HEK293 (cell line): ENCODE measurements around the gene GALNT16.
A peak's percentile ranks its signal among the peaks of the same experiment; 100 is the strongest.

Source experiments
- CTCF ChIA-PET: fragments of 350-600 bp; formaldehyde crosslinking; extraction: SDS; loops from one replicate; lab custom pipeline; 2021; ENCODE audit warnings: antibody characterized with exemption; lab: Yijun Ruan, JAX
- POLR2A ChIA-PET: fragments of 300-600 bp; formaldehyde crosslinking; extraction: SDS; loops from one replicate; lab custom pipeline; 2020; ENCODE audit warnings: antibody characterized with exemption, inconsistent platforms; lab: Yijun Ruan, JAX
- H3K27ac ChIP-seq: fragments of 200-500 bp; sonication (Bioruptor generic); 2 replicates; pipeline ENCODE4 v1.5.1; 2014; ENCODE audit warnings: low read depth, low read length, control low read depth, inconsistent platforms; ENCODE audit errors: extremely low read depth
- H3K36me3 ChIP-seq, 2 experiments: fragments of 200-500 bp in 1 of 2; sonication (Bioruptor generic) in 1 of 2; 1 replicate in 1 of 2; 2 replicates in 1 of 2; pipeline ENCODE4 v1.5.1; 2014 to 2017; ENCODE audit warnings: inconsistent platforms in 2 of 2, low read length in 2 of 2; ENCODE audit not compliant: control insufficient read depth in 2 of 2, insufficient read depth in 1 of 2
- H3K4me1 ChIP-seq: fragments of 200-500 bp; sonication (Bioruptor generic); 2 replicates; pipeline ENCODE4 v1.5.1; 2014; ENCODE audit warnings: mild to moderate bottlenecking, low read length, inconsistent platforms; ENCODE audit not compliant: control insufficient read depth, insufficient read depth
- H3K4me3 ChIP-seq: 2 replicates; pipeline ENCODE4 v1.5.1; 2011; ENCODE audit warnings: low read depth, mild to moderate bottlenecking, control low read depth, low read length, moderate library complexity
- H3K9me3 ChIP-seq: fragments of 200-500 bp; sonication (Bioruptor generic); 2 replicates; pipeline ENCODE4 v1.5.1; 2014; ENCODE audit warnings: low read depth, low read length, inconsistent platforms; ENCODE audit not compliant: control insufficient read depth, insufficient read depth
- ATF2 ChIP-seq: fragments of 450-650 bp; formaldehyde crosslinking; IDR thresholded peaks from 2 replicates; pipeline ENCODE4 v1.5.1; 2016; ENCODE audit warnings: missing biosample characterization, missing genetic modification characterization, low read depth
- HIC1 ChIP-seq: fragments of 450-650 bp; formaldehyde crosslinking; IDR thresholded peaks from 2 replicates; pipeline ENCODE4 v1.5.1; 2016; ENCODE audit warnings: missing biosample characterization, missing genetic modification characterization
- HOXA7 ChIP-seq: sonication (generic); formaldehyde crosslinking; IDR thresholded peaks from 2 replicates; pipeline ENCODE4 v1.8.1; 2022; ENCODE audit warnings: missing genetic modification reagents, borderline replicate concordance
- KLF9 ChIP-seq: fragments of 450-650 bp; formaldehyde crosslinking; IDR thresholded peaks from 2 replicates; pipeline ENCODE4 v1.5.1; 2016; ENCODE audit warnings: missing biosample characterization, missing genetic modification characterization, low read depth
- PRDM1 ChIP-seq: fragments of 450-650 bp; formaldehyde crosslinking; IDR thresholded peaks from 2 replicates; pipeline ENCODE4; 2016; ENCODE audit warnings: missing biosample characterization, missing genetic modification characterization
- PRDM6 ChIP-seq: fragments of 450-650 bp; formaldehyde crosslinking; IDR thresholded peaks from 2 replicates; pipeline ENCODE4 v1.5.1; 2017; ENCODE audit warnings: missing biosample characterization, missing genetic modification characterization
- TSHZ1 ChIP-seq: fragments of 450-650 bp; formaldehyde crosslinking; IDR thresholded peaks from 2 replicates; pipeline ENCODE4 v1.5.1; 2016; ENCODE audit warnings: missing biosample characterization, missing genetic modification characterization, borderline replicate concordance
- ZIC2 ChIP-seq: fragments of 450-650 bp; formaldehyde crosslinking; IDR thresholded peaks from 2 replicates; pipeline ENCODE4 v1.5.1; 2016; ENCODE audit warnings: missing biosample characterization, missing genetic modification characterization
- ZNF10 ChIP-seq: fragments of 450-650 bp; formaldehyde crosslinking; IDR thresholded peaks from 2 replicates; pipeline ENCODE4 v1.5.1; 2017; ENCODE audit warnings: missing biosample characterization, missing genetic modification characterization
- ZNF121 ChIP-seq: fragments of 450-650 bp; formaldehyde crosslinking; IDR thresholded peaks from 2 replicates; pipeline ENCODE4 v1.5.1; 2016; ENCODE audit warnings: missing biosample characterization, missing genetic modification characterization
- ZNF140 ChIP-seq: fragments of 450-650 bp; formaldehyde crosslinking; IDR thresholded peaks from 2 replicates; pipeline ENCODE4 v1.5.1; 2016; ENCODE audit warnings: missing biosample characterization, missing genetic modification characterization
- ZNF221 ChIP-seq: fragments of 450-650 bp; formaldehyde crosslinking; IDR thresholded peaks from 2 replicates; pipeline ENCODE4 v1.5.1; 2017; ENCODE audit warnings: missing biosample characterization, missing genetic modification characterization, borderline replicate concordance
- ZNF426 ChIP-seq: fragments of 450-650 bp; formaldehyde crosslinking; IDR thresholded peaks from 2 replicates; pipeline ENCODE4 v1.5.1; 2017; ENCODE audit warnings: missing biosample characterization, missing genetic modification characterization, mild to moderate bottlenecking, inconsistent platforms, moderate library complexity
- ZNF544 ChIP-seq: fragments of 450-650 bp; formaldehyde crosslinking; IDR thresholded peaks from 2 replicates; pipeline ENCODE4 v1.5.0; 2017; ENCODE audit warnings: missing biosample characterization, missing genetic modification characterization
- ZNF560 ChIP-seq: fragments of 450-650 bp; formaldehyde crosslinking; IDR thresholded peaks from 2 replicates; pipeline ENCODE4 v1.5.1; 2017; ENCODE audit warnings: missing biosample characterization, missing genetic modification characterization, borderline replicate concordance
- ZNF624 ChIP-seq: fragments of 450-650 bp; formaldehyde crosslinking; IDR thresholded peaks from 2 replicates; pipeline ENCODE4 v1.5.1; 2017; ENCODE audit warnings: missing biosample characterization, missing genetic modification characterization
- ZNF629 ChIP-seq: fragments of 450-650 bp; formaldehyde crosslinking; IDR thresholded peaks from 2 replicates; pipeline ENCODE4 v1.5.1; 2017; ENCODE audit warnings: missing biosample characterization, missing genetic modification characterization
- ZNF658 ChIP-seq: fragments of 450-650 bp; formaldehyde crosslinking; IDR thresholded peaks from 2 replicates; pipeline ENCODE4; 2016; ENCODE audit warnings: missing biosample characterization, missing genetic modification characterization
- ZNF664 ChIP-seq: fragments of 450-650 bp; formaldehyde crosslinking; IDR thresholded peaks from 2 replicates; pipeline ENCODE4 v1.5.1; 2016; ENCODE audit warnings: missing biosample characterization, missing genetic modification characterization
- ZNF707 ChIP-seq: fragments of 450-650 bp; formaldehyde crosslinking; IDR thresholded peaks from 2 replicates; pipeline ENCODE4 v1.5.1; 2016; ENCODE audit warnings: missing biosample characterization, missing genetic modification characterization
- ZNF830 ChIP-seq: fragments of 450-650 bp; IDR thresholded peaks from 2 replicates; pipeline ENCODE4 v1.5.0; 2018; ENCODE audit warnings: missing biosample characterization, missing genetic modification characterization, low read depth, mild to moderate bottlenecking, moderate library complexity

GALNT16 gene

GRCh38 chr14:69373104-69373503 lies 113.1 kb downstream of the GALNT16 start:
- Histone ChIP-seq H3K27ac (no peak overlapping the region), H3K9me3 (no peaks in the 10 kb centered on the region), H3K4me3 (no peak overlapping the region), H3K4me1 (no peaks in the 10 kb centered on the region), H3K36me3 (peaks cover 22 to 30% of the 10 kb centered on the region in 2 experiments)
- ChIA-PET POLR2A (no interaction called here), CTCF (no interaction called here)
- TF ChIP-seq HOXA7: no peak
- TF ChIP-seq PRDM6 (tag by site-specific recombination): 0 out of 2 replicates have a peak, but pooled peaks have one; percentile 8
- TF ChIP-seq ZNF140 (tag by site-specific recombination): no peak
- peak; percentile 61 for TF ChIP-seq ATF2 (tag by site-specific recombination)

- no peaks in the 10 kb centered on the region for H3K9me3 ChIP-seq
- ChIA-PET POLR2A (no interaction called here), CTCF (no interaction called here)
- H3K4me3 ChIP-seq: no peak overlapping the region
- H3K27ac ChIP-seq: no peak overlapping the region
- H3K36me3 ChIP-seq: peaks cover 31 to 38% of the 10 kb centered on the region in 2 experiments
- TF ChIP-seq ZIC2 (tag by site-specific recombination) (no peak), ZNF664 (peak; percentile 90)
- no peaks in the 10 kb centered on the region for H3K4me1 ChIP-seq
Measured at GRCh38 chr14:69374235-69374634, 114.3 kb downstream of the GALNT16 start.

GRCh38 chr14:69375182-69375581 lies 115.2 kb downstream of the GALNT16 start:
- Histone ChIP-seq H3K9me3 (no peaks in the 10 kb centered on the region), H3K36me3 (peaks cover 38 to 47% of the 10 kb centered on the region in 2 experiments)
- POLR2A ChIA-PET: no interaction called here
- TF ChIP-seq ZNF560 (tag by site-specific recombination): no peak
- TF ChIP-seq ZNF121: 0 out of 2 replicates have a peak, but pooled peaks have one; percentile 27
- TF ChIP-seq ZNF658 (tag by site-specific recombination): no peak
- TF ChIP-seq, all 188 proteins: peak for 1
- CTCF ChIA-PET: no interaction called here
- no peak overlapping the region for H3K27ac ChIP-seq
- no peak overlapping the region for H3K4me3 ChIP-seq
- no peaks in the 10 kb centered on the region for H3K4me1 ChIP-seq

- H3K27ac ChIP-seq: no peak overlapping the region
- no peak overlapping the region for H3K4me3 ChIP-seq
- ChIA-PET CTCF (no interaction called here), POLR2A (no interaction called here)
- H3K4me1 ChIP-seq: no peaks in the 10 kb centered on the region
- no peaks in the 10 kb centered on the region for H3K9me3 ChIP-seq
- peaks cover 42 to 53% of the 10 kb centered on the region in 2 experiments for H3K36me3 ChIP-seq
- no peak for TF ChIP-seq ZNF830 (tag by site-specific recombination)
- TF ChIP-seq HIC1 (tag by site-specific recombination): no peak
- no peak for TF ChIP-seq ZNF624 (tag by site-specific recombination)
- no peak for TF ChIP-seq TSHZ1 (tag by site-specific recombination)
- no peak for TF ChIP-seq ZNF426 (tag by site-specific recombination)
- TF ChIP-seq ZNF544 (tag by site-specific recombination): no peak
- no peak for TF ChIP-seq ZNF629 (tag by site-specific recombination)
- TF ChIP-seq ZNF707 (tag by site-specific recombination): no peak
- no peak for TF ChIP-seq ZNF560 (tag by site-specific recombination)
- TF ChIP-seq ZNF10 (tag by site-specific recombination): no peak
- no peak for TF ChIP-seq ZNF221
- no peak for TF ChIP-seq PRDM1 (tag by site-specific recombination)
- no peak for TF ChIP-seq KLF9 (tag by site-specific recombination)
Measured at GRCh38 chr14:69375722-69376121, 115.8 kb downstream of the GALNT16 start.
